WTC11 (cell line): ENCODE data around the gene HERC2. TPM values are rescaled to one million over a fixed set of nuclear protein-coding genes. Genes with fewer than 3 reads are reported as not detected.

ENCODE experiments used
- ATAC-seq: fragments of 200-7000 bp; cut with Tn5 transposase; 2 replicates; pipeline ENCODE4 v1.10.0; 2021; ENCODE audit warnings: mild to moderate bottlenecking, moderate library complexity
- CTCF ChIA-PET: fragments of 300-600 bp; sonication (Branson Sonifier 250); formaldehyde crosslinking; loops from one replicate; lab custom pipeline; 2021; ENCODE audit warnings: antibody characterized with exemption; lab: Charles Lee
- POLR2A ChIA-PET: fragments of 350-600 bp; sonication (Branson Sonifier 250); formaldehyde crosslinking; loops from one replicate; lab custom pipeline; 2021; ENCODE audit warnings: antibody characterized with exemption; lab: Charles Lee
- DNase-seq: peaks from one replicate; pipeline ENCODE4 v3.0.0; 2021; ENCODE audit warnings: low spot score
- H3K27ac Mint-ChIP-seq: 2 replicates; pipeline ENCODE4 v1.8.0; 2021; ENCODE audit warnings: mixed read lengths
- H3K27me3 Mint-ChIP-seq: 2 replicates; pipeline ENCODE4 v1.8.0; 2021; ENCODE audit warnings: low read depth, mild to moderate bottlenecking, moderate library complexity, mixed read lengths
- H3K36me3 Mint-ChIP-seq: 2 replicates; pipeline ENCODE4 v1.8.0; 2021; ENCODE audit warnings: mixed read lengths
- H3K4me1 Mint-ChIP-seq: 2 replicates; pipeline ENCODE4 v1.8.0; 2022; ENCODE audit warnings: mixed read lengths
- H3K4me3 Mint-ChIP-seq: 2 replicates; pipeline ENCODE4 v1.8.0; 2021; ENCODE audit warnings: mild to moderate bottlenecking, moderate library complexity, mixed read lengths
- H3K9me3 Mint-ChIP-seq: 2 replicates; pipeline ENCODE4 v1.8.0; 2021; ENCODE audit warnings: mixed read lengths
- AR ChIP-seq: fragments of 250-450 bp; sonication (Bioruptor Pico); IDR thresholded peaks from 2 replicates; pipeline ENCODE4 v1.9.0; 2021; ENCODE audit warnings: mild to moderate bottlenecking
- ATF3 ChIP-seq: sonication (generic); formaldehyde crosslinking; conservative IDR thresholded peaks from 2 replicates; pipeline ENCODE4 v1.8.1; 2022; ENCODE audit warnings: mild to moderate bottlenecking, missing genetic modification reagents
- CREB1 ChIP-seq: sonication (generic); formaldehyde crosslinking; IDR thresholded peaks from 2 replicates; pipeline ENCODE4 v1.8.0; 2023; ENCODE audit warnings: mild to moderate bottlenecking, missing genetic modification reagents
- E2F1 ChIP-seq: sonication (generic); formaldehyde crosslinking; IDR thresholded peaks from 2 replicates; pipeline ENCODE4 v1.8.0; 2022; ENCODE audit warnings: mild to moderate bottlenecking, missing genetic modification reagents
- ERG ChIP-seq: fragments of 250-450 bp; sonication (Bioruptor Pico); IDR thresholded peaks from 2 replicates; pipeline ENCODE4 v1.8.0; 2021; ENCODE audit warnings: mild to moderate bottlenecking
- ETV6 ChIP-seq: sonication (generic); formaldehyde crosslinking; IDR thresholded peaks from 2 replicates; pipeline ENCODE4 v1.8.1; 2022; ENCODE audit warnings: mild to moderate bottlenecking, missing genetic modification reagents
- GTF2I ChIP-seq: fragments of 250-450 bp; sonication (Bioruptor Pico); conservative IDR thresholded peaks from 2 replicates; pipeline ENCODE4 v1.4.0; 2021; ENCODE audit warnings: mild to moderate bottlenecking
- JUN ChIP-seq: sonication (generic); formaldehyde crosslinking; IDR thresholded peaks from 2 replicates; pipeline ENCODE4 v1.8.0; 2023; ENCODE audit warnings: mild to moderate bottlenecking, missing genetic modification reagents
- KAT7 ChIP-seq: sonication (generic); formaldehyde crosslinking; IDR thresholded peaks from 2 replicates; pipeline ENCODE4 v1.8.1; 2023; ENCODE audit warnings: missing genetic modification reagents, mild to moderate bottlenecking, borderline replicate concordance
- NFE2L1 ChIP-seq: sonication (generic); formaldehyde crosslinking; IDR thresholded peaks from 2 replicates; pipeline ENCODE4 v1.8.1; 2023; ENCODE audit warnings: missing genetic modification reagents
- NR1H2 ChIP-seq: sonication (generic); formaldehyde crosslinking; IDR thresholded peaks from 2 replicates; pipeline ENCODE4 v1.9.0; 2021; ENCODE audit warnings: mild to moderate bottlenecking, moderate library complexity, missing genetic modification reagents
- RELA ChIP-seq: sonication (generic); formaldehyde crosslinking; IDR thresholded peaks from 2 replicates; pipeline ENCODE4 v1.8.1; 2022; ENCODE audit warnings: missing genetic modification reagents, mild to moderate bottlenecking, borderline replicate concordance
- SMAD4 ChIP-seq: sonication (generic); formaldehyde crosslinking; IDR thresholded peaks from 2 replicates; pipeline ENCODE4 v1.8.0; 2022; ENCODE audit warnings: mild to moderate bottlenecking, missing genetic modification reagents
- SOX15 ChIP-seq: fragments of 250-450 bp; sonication (Bioruptor Pico); IDR thresholded peaks from 2 replicates; pipeline ENCODE4 v1.9.0; 2021; ENCODE audit warnings: mild to moderate bottlenecking
- TCF7 ChIP-seq: sonication (generic); formaldehyde crosslinking; IDR thresholded peaks from 2 replicates; pipeline ENCODE4 v1.8.0; 2022; ENCODE audit warnings: mild to moderate bottlenecking, low read depth, missing genetic modification reagents, moderate library complexity
- TEAD1 ChIP-seq: sonication (generic); formaldehyde crosslinking; IDR thresholded peaks from 2 replicates; pipeline ENCODE4 v1.8.0; 2022; ENCODE audit warnings: mild to moderate bottlenecking, missing genetic modification reagents
- USF1 ChIP-seq: sonication (generic); formaldehyde crosslinking; IDR thresholded peaks from 2 replicates; pipeline ENCODE4 v1.8.0; 2022; ENCODE audit warnings: mild to moderate bottlenecking, missing genetic modification reagents
- ZNF138 ChIP-seq: sonication (generic); formaldehyde crosslinking; conservative IDR thresholded peaks from 2 replicates; pipeline ENCODE4 v1.8.1; 2022; ENCODE audit warnings: mild to moderate bottlenecking, moderate library complexity, missing genetic modification reagents
- ZNF232 ChIP-seq: sonication (generic); formaldehyde crosslinking; IDR thresholded peaks from 2 replicates; pipeline ENCODE4 v1.8.0; 2022; ENCODE audit warnings: mild to moderate bottlenecking, missing genetic modification reagents
- ZNF512 ChIP-seq: sonication (generic); formaldehyde crosslinking; IDR thresholded peaks from 2 replicates; pipeline ENCODE4 v1.8.1; 2022; ENCODE audit warnings: missing genetic modification reagents, borderline replicate concordance
- ZNF532 ChIP-seq: fragments of 250-450 bp; sonication (Bioruptor Pico); IDR thresholded peaks from 2 replicates; pipeline ENCODE4 v1.9.0; 2021; ENCODE audit warnings: mild to moderate bottlenecking, borderline replicate concordance
- total RNA-seq: library from RNA; stranded (reverse); gene quantifications from 3 replicates; pipeline ENCODE4 v1.2.3, GENCODE V29; 2021

The HERC2 gene
- total RNA-seq, 1 experiment from 2014 or later: 81.5 TPM

- no peak overlapping the region for H3K4me3 Mint-ChIP-seq
- ChIA-PET CTCF (interaction anchor here (1.2 kb wide), 1 partner anchor 53 kb away, joined by 3 read pairs; no protein-coding TSS in a partner anchor), POLR2A (no interaction called here)
- TF ChIP-seq ZNF138 (no peak), NFE2L1 (no peak), SOX15 (CRISPR knock-in tag) (no peak), ZNF512 (CRISPR knock-in tag) (no peak), ZNF232 (CRISPR knock-in tag) (no peak), GTF2I (CRISPR knock-in tag) (no peak), ETV6 (CRISPR knock-in tag) (no peak), AR (CRISPR knock-in tag) (no peak), ERG (CRISPR knock-in tag) (no peak), NR1H2 (CRISPR knock-in tag) (no peak)
- H3K9me3 Mint-ChIP-seq: no peaks in the 10 kb centered on the region
- ATAC-seq (no peak), DNase-seq (no peak)
- no peaks in the 10 kb centered on the region for H3K27me3 Mint-ChIP-seq
- H3K4me1 Mint-ChIP-seq: no peaks in the 10 kb centered on the region
- H3K27ac Mint-ChIP-seq: no peak overlapping the region
- H3K36me3 Mint-ChIP-seq: peaks cover 65% of the 10 kb centered on the region
Observed at GRCh38 chr15:28178727-28179126, 143.3 kb downstream of the HERC2 start.

- CTCF ChIA-PET: no interaction called here
- DNase-seq (no peak), ATAC-seq (no peak)
- Mint-ChIP-seq H3K4me1 (no peaks in the 10 kb centered on the region), H3K9me3 (no peaks in the 10 kb centered on the region), H3K36me3 (peaks cover 69% of the 10 kb centered on the region), H3K27me3 (no peaks in the 10 kb centered on the region), H3K27ac (no peak overlapping the region), H3K4me3 (no peak overlapping the region)
- POLR2A ChIA-PET: no interaction called here
- TF ChIP-seq KAT7 (no peak), ATF3 (CRISPR knock-in tag) (no peak), TEAD1 (CRISPR knock-in tag) (no peak), ZNF532 (CRISPR knock-in tag) (no peak), JUN (CRISPR knock-in tag) (no peak), E2F1 (CRISPR knock-in tag) (no peak), USF1 (CRISPR knock-in tag) (no peak), CREB1 (CRISPR knock-in tag) (no peak), ERG (CRISPR knock-in tag) (no peak), SMAD4 (CRISPR knock-in tag) (no peak), RELA (no peak), TCF7 (CRISPR knock-in tag) (no peak)
Observed at GRCh38 chr15:28178290-28178689, 143.7 kb downstream of the HERC2 start.
